GM21529 (cell line): ENCODE measurements around the gene MUC13.
A peak's percentile ranks its signal among the peaks of the same experiment; 100 is the strongest.

Experiments used
- ATAC-seq: cut with Tn5 transposase; IDR thresholded peaks from one replicate; pipeline ENCODE4 v1.9.1; 2021; ENCODE audit not compliant: unreplicated experiment

Gene MUC13

DNA sequence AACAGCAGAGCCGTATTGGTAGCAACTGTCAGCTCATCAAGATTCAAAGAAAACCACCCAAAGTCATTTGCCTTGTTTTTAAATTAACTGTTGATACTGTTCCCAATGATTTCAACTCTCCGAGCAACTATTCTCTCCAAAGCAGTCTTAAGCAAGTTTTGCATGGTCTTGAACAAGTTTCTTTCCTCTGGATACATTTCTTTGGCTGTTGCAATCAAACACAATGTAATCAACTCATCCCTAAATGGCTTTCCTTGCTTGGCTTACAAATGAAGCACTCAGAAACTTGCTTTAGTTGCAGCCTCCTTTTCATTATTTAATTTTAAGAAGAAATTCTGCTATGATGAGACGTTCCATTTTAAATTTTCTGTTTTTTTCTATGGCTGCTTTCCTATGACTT is 15.5 kb upstream of the MUC13 start:
- no peak for ATAC-seq

DNA sequence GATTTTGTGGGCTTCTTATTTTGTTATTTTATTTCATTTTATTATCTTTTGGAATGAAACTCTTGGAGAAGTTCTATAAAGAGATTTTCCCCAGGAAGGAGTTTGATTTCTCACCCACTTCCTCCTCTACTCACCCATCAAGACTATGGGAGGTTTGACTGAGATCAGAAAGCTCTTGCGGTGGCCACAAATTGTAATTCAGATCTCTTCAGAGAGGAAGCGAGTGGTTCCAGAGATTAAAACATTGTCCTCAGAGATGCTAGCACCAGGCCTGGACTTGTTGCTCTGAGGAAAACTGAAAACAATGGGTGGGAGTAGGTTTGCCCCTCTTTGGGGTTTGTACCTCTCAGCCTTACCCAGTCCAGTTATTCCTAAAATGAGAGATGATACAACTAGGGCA is 8.1 kb upstream of the MUC13 start:
- ATAC-seq = no peak

DNA sequence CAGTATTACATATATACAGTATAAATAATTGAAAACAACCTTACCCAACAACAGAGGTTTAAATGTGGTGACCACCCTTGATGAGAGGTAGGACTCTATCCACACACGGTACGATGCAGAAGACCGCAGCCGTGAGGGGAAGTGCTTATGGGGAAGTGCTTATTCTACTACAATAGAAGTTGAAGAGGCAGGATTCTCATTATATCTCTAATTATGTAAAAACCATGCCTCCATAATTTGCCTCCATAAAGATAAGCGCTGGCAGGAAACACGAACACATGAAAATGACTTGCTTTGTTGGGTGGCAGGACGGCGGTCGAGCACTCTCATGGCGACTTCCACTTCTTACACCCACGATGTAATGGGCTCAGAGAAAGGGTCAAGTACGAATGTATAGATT is 7.2 kb upstream of the MUC13 start:
- no peak for ATAC-seq

DNA sequence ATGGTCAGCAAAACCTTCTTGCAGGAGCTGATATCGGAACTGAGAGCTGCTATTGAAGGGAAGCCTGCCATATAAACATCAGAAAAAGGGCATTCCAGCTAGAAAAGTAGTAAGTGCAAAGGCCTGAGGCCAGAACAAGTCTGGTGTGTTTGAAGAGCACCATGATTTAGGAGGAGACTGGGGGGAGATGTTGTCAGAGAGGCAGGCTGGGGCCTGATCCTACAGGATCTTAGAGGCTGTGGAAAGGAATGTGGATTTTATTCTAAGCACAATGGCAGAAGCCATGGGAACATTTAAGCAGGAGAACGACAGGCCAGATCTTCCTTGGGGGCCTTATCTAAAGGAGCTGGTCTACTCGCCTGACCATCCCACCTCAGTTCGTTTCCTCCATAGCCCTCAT is 5.1 kb upstream of the MUC13 start:
- ATAC-seq = no peak

DNA sequence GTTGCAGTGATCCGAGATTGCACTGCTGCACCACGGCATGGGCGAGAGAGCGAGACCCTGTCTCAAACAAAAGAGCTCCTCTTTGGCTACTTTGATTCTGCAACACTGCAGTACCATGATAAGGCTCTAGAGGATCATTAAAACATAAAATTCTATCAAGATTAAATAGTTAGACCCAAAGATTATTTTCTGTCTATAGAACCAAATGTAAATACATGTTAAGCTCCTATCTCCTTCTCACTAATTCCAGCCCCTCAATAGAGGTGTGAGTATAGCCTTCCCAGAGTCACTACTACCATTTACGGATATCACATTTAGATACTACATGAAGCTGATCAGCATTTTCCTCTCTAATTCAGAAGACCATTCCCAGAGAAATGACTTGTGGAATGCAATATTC is 4.3 kb upstream of the MUC13 start:
- ATAC-seq = no peak

DNA sequence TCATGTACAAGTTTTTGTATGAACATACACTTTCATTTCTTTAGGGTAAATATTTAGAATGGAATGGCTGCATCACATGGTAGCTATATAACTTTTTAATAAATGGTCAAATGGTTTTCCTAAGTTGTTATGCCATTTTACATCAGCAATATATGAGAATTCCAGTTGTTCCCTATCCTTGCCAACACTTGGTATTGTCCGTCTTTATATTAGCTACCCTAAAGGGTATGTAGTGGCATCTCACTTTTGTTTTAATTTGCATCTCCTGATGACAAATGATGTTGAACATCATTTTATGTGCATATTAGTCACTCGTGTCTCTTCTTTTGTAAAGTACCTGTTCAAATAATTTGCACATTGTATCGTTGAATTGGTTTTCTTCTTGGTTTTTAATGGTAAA is 2.5 kb upstream of the MUC13 start:
- no peak for ATAC-seq

DNA sequence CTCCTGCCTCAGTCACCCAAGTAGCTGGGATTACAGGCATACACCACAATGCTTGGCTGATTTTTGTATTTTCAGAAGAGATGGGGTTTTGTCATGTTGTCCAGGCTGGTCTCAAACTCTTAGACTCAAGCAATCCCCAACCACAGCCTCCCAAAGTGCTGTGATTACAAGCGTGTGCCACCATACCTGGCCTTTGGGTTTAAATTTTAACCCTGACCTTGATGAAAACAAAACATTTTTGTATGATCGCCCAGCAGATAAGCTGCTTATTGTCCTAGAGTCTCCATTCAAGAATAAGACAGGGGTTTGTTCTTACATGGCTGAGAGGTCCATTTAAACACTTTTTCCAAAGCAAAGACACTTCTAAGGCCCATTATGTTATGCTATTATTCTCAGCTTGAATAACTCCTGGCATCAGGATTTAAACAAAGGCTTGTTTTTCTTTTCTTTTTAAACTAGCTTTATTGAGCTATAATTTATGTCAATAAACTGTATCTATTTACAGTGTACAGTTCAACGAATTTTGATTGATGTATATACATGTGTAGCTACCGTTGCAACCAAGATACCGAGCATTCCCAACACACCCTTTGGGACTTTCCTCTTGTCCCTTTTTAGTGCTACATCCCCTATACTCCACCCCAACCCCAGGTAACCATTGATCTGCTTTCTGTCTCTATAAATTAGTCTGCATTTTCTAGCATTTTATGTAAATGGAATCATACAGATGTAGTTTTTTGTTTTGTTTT is 1.4 kb upstream of the MUC13 start:
- ATAC-seq = no peak

DNA sequence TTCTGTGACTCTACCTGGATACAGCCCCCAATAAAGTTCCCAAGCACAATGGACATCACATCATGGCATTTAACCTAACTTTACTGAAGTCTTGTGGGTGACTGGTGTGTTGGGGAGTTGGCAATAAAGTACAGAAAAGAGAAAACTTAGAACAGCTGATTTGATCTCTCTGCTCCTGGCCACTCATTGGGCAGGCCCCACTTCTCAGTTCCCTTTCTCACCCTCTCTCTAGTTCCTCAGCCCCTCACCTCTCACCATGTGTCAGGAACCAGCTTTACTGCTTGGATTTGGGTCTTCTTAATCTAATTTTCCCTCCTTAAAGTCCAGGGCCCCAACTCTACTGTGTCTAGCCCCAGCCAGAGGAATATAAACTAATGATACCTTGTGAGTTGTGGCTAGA is 713 bp upstream of the MUC13 start:
- no peak for ATAC-seq

DNA sequence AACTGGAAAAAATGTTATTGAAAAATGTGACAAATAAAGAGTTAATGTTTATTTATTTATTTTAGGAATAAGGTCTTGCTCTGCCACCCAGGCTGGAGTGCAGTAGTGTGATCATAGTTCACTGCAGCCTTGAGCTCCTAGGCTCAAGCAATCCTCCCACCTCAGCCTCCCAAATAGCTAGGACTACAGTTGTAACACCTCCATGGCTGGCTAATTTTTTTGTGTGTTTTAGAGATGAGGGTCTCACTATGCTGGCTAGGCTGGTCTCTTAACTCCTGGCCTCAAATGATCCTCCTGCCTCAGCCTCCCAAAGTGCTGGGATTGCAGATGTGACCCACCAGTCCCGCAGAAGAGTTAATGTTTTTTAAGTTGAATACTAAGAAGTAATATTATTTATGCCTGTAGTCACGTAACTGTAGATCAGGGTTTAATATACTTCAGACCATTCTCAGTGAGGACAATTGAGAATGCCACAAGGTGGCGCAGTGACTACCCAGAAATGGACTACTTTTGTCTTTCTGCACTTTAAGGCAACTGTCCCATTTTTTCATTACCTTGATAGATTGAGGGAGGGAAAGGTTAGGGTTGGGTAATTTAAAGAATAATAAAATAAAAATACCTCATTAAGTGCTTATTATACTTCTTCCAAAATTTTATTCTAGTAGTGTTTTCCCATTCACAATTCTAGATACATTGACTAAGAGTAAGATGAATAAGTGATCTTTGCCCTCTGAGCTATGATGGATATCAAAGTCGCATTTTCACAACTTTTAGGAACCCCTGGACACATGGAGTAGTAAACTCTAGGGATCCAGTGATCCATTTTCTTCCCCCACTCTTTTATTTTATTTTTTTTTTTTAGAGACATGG is 6.0 kb downstream of the MUC13 start:
- no peak for ATAC-seq

DNA sequence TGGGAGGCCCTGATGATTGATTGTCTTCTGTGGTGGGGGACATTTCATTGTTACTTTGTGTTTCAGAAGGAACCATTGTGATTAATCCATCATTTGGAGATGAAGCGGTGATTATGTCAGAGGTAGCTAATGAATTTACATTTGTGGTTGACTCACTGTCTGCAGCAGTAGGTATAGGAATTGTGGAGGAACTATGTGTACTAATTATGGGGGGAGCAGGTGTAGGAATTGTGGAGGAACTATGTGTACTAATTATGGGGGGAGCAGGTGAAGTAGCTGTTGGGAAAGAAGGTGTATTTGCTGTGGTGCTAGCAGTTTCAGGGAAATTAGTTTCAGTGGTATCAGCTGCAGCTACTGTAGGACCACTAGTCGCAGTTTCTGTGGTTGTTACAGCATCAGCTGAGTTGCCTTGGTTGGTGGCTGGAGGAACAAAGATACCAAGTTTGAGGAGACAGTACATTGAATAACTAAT is 6.9 kb downstream of the MUC13 start:
- ATAC-seq = peak; percentile 91

DNA sequence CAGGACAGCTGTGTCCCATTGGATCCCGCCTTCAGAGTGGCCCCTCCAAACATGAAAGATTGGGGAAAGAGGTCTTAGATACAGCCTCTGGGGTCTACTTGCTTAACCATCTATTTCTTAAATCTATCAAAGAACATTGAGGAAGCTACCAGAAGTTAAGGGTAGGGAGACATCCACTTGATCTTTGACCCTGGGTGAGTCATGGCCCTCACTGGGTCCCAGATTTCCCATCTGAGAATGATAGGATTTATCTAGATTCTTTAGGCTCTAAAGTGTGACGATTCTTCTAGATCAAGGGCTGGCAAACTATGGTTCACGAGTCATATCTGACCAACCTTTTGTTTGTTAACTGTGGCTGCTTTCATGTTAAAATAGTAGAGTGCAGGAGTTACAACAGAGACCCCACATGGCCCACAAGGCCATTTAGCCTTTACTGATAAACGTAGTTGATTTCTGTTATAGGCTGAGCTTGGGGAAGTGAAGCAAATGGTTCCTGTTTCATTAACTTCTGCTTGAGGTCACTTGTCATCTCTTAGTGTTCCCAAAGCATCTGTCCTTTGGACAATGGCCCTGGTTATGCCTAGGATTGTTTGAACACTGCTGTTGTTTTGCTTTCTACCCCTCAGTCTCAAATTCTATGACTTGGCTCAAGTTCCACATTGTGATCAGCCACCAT is 8.0 kb downstream of the MUC13 start:
- ATAC-seq = no peak

DNA sequence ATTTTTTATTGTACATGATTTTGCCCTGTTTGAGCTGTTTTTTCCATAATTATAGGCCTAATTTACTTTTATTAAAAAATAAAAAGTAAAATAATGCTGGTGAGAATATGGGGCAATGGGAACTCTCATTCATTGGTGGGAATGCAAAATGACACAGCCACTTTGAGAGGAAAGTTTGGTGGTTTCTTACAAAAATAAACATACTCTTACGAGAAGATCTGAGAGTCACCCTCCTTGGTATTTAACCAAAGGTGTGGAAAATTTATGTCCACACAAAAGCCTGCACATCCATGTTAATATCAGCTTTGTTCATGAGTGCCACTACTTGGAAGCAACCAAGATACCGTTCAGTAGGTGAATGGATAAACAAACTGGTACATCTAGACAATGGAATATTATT is 9.8 kb downstream of the MUC13 start:
- ATAC-seq = no peak

DNA sequence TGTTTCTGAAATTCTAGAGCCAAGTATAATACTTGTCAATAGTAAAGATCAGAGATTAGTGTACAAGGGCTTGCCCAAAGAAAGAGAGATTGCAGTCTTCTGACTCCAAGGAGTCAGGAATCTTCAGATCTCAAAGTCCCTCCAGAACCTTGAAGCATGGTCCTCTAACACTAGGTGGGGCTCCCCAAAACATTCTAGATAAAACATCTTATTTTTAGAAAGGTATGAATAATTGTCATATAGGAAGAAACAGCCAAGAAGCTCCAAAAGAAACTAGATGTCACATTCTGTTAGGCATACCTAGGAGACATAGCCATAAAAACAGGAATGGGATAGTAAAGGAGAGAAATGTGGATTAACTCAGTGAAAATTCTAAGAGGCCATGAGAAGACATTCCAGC is 10.7 kb downstream of the MUC13 start:
- ATAC-seq = no peak

DNA sequence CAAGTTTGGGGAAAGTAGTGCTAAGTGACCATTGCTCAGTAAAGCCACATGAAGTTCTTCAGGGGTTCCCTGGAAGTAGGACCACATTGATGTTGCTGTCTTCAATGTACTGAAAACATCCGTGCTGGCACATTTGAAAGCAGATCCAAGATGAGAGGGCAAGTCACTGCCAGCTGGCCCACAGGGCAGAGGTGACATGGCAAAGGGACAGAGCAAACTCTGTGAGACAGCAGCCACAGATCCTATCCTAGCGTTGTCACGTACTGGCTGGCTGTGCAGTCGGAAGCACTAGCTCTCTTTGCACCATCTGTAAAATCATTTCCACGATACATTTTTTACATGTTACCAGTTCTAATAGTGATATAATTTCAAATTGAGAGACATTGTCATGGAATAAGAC is 13.8 kb downstream of the MUC13 start:
- no peak for ATAC-seq

DNA sequence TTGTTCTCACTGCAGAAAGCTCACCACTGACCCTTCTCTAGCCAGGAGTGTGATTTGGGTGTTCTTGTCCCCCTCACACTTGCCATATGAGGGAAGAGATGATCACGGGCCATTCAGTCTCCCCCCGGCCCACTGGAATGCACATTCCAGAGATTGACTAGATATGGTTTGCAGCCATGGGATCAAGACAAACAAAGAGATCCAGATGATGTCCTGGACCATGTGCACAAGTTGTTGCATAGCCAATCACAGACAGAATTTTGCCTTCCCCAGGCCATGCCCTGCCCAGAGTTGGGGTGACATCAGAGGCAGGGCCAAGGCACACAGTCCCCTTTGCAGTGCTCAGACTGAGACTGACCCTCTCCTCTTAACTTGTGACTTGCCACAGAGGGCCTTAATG is 14.8 kb downstream of the MUC13 start:
- no peak for ATAC-seq

DNA sequence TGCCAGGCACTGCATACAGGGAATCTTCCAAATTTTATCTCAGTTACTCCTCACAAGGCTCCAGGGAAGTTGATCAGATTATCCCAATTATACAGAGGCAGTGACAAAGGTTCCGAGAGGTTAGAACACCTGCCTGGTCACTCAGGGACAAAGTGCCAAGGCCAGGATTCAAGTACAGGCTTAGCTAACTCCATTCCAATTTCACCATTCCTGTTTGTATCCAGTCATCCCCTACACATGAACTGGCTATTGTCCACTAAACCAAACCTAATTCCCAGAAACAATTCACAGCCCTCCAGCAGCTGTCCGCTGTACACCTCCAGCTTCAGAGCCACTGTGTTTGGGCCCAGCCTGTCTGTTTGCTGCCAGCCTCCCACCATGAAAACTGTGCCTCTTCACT is 16.0 kb downstream of the MUC13 start:
- no peak for ATAC-seq

DNA sequence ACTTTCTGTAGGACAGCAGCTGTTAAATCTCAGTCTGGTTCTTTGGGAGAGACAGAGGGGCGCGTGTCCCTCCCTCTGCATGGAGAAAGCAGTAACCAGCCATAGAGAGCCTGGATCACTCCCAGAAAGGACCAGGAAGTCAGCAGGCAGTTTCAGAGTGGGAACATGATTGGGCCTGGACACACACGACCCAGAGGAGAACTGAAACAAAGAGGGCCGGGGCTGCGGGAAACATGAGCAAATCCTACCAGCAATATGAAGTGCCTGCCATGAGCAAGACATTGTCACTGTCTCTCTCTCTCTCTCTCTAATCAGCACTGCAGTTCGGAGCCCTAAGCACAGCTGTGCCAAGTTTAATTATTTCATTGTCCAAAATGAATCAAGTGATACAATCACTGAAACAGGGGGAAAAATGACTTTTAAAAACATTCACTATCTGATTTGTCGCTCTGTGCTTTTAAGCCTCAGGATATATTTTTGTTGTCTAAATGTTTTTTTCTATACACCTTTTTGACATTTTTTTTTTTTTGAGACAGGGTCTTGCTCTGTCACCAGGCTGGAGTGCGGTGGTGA is 17.6 kb downstream of the MUC13 start:
- ATAC-seq = no peak

DNA sequence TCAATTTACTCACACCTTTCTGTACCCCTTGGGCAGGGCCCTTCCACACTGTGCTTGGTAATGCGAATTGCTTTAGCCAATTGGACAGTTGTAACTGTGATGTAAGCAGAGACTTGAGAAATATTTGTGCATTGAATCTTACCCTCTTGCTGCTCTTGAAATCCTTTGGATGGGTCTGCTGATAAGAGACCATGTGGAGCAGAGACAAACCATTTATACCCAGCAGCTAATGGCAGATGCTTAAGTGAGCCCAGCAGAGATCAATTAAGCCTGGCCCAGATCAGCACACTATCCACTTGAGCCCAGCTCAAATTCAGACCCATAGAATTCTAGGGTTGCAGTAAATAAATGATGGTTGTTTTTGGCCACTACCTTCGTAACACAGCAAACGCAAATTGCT is 19.3 kb downstream of the MUC13 start:
- ATAC-seq = no peak

DNA sequence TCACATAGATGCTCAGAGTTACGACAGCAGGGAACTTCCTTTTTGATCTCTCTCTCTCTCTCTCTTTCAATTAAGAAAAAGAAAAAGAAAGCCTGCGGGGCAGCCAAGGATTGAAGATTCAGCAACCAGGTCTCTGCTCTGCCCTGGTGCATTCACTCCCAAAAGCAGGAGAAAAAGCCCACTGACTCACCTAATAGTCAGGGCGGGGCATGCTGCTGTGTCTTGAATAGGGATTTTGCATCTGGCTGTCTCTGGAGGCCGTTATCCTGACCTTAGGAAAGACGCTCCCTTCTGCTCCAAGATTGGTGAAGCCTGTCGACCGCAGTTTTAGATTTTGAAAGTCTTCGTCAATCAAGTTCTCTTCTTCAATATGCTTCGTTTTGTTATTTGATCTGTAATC is 26.6 kb downstream of the MUC13 start:
- ATAC-seq = no peak

DNA sequence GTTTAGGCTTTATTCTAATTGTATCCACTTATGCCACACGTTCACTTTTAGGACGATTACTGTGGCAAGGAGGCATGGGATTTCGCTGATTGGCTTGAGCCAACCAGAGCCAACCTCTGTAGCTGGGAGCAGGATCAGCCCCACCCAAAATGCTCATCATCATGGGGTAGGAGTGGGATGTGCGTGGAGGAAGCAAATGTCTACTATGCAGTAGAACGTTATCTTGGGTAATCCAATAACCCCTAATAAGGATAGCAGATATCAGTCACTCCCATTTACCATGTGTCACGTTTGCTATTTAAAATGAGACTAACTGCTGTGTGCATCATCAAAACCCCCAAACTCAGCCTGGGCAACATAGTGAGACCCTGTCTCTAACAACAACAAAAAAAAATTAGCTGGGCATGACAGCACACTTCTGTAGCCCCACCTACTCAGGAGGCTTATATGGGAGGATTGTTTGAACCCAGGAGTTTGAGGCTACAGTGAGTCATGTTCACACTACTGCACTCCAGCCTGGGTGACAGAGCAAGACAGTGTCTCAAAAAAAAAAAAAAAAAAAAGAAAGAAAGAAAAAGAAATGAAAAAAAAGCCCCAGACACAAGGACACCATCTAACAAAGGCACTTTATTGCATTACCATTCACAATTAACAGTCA is 29.6 kb downstream of the MUC13 start:
- no peak for ATAC-seq
